CD1c-positive myeloid dendritic cell (primary cell): ENCODE measurements around the gene NTRK3.

Experiments
- DNase-seq: peaks from one replicate; pipeline ENCODE4 v3.0.0-alpha.2; 2016; ENCODE audit errors: extremely low spot score

NTRK3 gene

DNA sequence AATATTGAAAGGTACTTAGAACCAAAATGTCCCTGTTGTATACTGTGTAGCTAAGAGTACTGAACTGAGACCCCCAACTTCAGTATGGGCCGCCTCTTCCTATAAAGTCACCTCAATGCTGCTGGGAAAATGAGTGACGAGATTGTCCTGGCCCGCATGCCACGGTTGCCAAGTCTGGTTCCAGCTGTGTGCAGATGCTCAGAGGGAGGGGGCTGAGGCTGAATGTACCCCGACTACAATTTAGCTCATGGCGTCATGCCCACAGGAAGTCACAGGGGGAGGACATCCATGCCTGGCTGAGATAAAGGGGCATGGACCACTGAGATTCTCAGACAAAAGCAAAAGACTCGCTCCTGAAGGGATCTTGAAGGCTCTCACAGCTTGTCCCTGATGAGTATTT is 271.1 kb downstream of the NTRK3 start:
- no peak for DNase-seq

- no peak for DNase-seq
Measured at GRCh38 chr15:87981969-87982368, 274.6 kb downstream of the NTRK3 start.

GRCh38 chr15:87977907-87978306 is 278.6 kb downstream of the NTRK3 start:
- no peak for DNase-seq

GRCh38 chr15:87976552-87976951 is 280.0 kb downstream of the NTRK3 start:
- DNase-seq: no peak

GRCh38 chr15:87973501-87974215 is 282.9 kb downstream of the NTRK3 start:
- DNase-seq: no peak

- no peak for DNase-seq
Measured at GRCh38 chr15:87971076-87971475, 285.5 kb downstream of the NTRK3 start.

DNA sequence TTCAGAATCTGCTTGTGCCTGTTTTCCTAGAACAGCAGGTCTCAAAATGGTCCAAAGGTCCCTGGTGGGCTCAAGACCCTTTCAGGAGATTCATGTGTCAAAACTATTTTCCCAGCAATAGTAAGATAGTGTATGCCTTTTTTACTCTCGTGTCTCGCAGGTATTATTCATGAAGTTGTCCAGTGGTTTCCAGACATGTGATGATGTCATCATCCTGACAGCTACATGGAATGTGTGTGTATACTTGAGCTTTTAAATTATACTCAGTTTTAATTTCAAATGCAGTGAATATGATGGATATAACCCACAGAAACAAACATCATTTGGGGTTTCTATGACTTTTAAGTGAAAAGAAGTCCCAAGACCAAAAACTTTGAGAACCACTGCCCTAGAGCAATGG is 288.6 kb downstream of the NTRK3 start:
- no peak for DNase-seq

GRCh38 chr15:87965304-87965703 is 291.2 kb downstream of the NTRK3 start:
- DNase-seq: no peak

- DNase-seq: no peak
Measured at GRCh38 chr15:87962428-87962827, 294.1 kb downstream of the NTRK3 start.

- DNase-seq: no peak
Measured at GRCh38 chr15:87961851-87962420, 294.6 kb downstream of the NTRK3 start.

DNA sequence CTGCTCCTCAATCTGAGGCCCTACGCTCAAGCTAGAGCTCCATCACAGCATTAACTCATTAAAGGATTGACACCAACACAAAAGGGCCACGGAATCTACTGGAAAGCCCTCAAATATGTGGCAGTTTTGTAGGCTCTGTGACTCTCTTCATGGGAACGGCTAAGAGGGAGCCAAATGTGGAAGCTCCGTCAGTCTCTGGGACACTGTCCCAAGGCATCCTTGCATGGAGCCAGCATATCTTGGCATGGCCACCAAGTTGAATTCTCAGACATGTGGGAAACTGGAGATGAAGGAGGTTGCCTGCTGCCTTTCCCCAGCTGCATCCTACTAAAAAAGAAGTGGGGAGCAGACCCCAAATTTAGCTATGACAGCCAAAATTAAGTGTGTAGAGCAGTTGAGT is 296.9 kb downstream of the NTRK3 start:
- DNase-seq: no peak

DNA sequence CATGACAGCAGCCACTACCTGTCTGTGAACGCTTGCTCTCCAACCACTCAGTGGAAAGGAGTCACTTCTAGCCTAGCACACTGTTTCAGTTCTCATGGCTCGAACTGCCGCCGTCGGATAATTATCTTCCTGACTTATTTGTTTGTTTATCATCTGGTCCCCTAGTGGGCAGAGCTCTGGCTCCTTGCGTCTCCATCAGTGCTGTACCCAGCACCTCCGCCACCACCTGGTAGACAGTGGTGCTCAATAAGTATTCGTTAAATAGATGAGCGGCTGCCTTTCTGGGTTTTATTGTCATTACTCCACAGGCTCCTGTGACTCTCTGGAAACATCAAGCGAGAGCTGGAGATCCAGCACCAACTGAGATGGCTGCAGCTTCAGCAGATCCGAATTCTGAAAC is 297.5 kb downstream of the NTRK3 start:
- no peak for DNase-seq

DNA sequence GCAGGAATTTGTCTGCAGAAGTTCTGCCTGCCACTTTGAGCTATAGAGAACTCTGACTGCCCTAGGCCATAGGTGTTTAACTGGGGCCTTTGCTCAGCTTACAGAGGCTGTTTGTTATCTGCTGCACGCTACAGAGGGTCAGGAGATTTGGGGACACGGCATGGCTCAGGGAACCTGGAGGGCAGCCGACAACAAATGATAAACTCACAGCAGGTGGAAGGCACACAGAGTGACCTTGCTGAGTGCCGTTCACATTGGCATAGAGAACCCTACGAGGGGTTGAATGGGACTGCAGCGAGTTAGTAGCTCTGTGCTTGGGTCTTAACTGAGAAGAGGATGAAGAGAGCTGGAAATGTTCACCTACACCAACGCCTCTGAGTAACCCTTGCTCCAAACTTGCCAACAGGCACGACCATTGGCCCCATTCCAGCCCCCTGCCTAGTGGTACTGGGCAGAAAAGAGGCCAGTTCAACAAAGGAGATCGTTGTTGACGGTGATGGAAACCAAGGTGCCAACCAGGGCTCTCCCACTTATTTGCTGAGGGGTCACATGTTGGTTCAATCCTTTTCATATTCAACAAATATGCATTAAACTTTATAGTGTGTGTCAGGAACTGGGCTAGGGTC is 301.1 kb downstream of the NTRK3 start:
- DNase-seq: no peak

GRCh38 chr15:87954793-87955192 is 301.7 kb downstream of the NTRK3 start:
- DNase-seq: no peak

GRCh38 chr15:87952736-87953287 is 303.7 kb downstream of the NTRK3 start:
- DNase-seq: no peak

DNA sequence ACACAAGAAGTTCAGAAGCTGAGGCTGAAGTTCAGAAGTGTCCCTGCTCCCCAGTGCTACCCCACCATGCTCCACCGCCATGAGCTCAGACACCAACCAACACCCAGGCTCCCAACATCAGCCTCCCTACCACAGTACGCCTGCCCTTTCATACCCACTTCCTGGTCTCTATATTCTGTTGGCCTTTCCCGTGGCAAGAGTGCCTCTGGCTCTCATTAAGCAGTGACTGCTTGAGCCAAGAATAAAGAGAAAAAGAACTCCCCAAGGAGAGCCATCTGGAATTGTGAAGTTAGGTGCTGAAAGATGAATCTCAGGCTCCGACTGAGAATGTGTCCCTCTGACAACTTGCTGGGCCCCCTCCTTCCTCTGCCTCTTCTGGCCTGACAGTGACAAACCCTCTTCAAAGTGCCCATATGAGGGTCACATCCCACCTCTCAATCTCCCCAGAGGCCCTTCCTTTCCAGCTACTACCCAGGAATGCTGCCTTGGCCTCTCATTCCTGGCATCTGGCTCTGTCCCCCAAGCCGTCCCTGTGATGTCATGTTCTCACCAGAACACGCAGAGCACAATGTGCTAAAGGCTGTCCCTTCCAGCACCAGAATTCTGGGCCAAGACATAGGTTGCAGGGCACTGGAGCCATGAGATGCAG is 306.8 kb downstream of the NTRK3 start:
- DNase-seq: no peak

GRCh38 chr15:87949151-87949574 is 307.4 kb downstream of the NTRK3 start:
- no peak for DNase-seq

DNA sequence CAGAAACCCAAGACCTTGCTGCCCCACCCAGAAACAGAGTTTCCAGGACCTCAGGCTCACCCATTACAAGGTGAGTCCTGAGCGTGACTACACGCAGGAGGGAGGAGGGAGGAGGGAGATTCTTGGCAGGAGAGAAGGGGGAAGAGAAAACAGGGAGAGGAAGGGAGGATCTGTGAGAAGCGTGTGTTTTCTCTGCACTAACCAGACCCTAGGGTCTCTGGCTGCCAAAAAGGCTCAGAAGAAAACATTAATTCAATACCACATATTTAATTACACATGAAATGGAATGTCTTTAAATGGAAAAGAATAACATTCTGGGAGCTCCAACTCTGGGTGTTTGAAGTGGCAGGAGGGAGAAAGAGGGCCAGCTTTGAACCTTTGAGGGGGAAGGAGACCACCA is 309.0 kb downstream of the NTRK3 start:
- DNase-seq: no peak

GRCh38 chr15:87945246-87945645 is 311.3 kb downstream of the NTRK3 start:
- no peak for DNase-seq

- no peak for DNase-seq
Measured at GRCh38 chr15:87944691-87945090, 311.8 kb downstream of the NTRK3 start.

DNA sequence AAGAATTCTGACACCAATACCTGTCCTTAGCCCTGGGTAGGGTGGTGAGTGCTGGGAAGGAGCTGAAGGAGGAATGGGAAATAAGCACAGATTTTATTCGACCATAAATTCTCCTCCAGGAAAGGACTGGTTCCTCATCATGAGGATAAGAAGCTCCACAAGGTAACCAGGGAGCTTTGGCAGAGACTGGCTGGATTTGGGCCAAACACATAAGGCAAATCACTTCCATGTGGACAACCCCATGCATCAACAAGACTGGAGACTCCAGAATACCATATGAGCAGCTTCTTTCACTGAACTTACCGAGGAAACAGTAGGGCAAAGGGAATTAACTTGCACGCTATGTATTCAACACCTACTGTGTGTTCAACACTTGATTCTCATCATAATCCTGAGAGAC is 312.5 kb downstream of the NTRK3 start:
- DNase-seq: no peak

- no peak for DNase-seq
Measured at GRCh38 chr15:87943626-87944025, 312.9 kb downstream of the NTRK3 start.

GRCh38 chr15:87942316-87942715 is 314.2 kb downstream of the NTRK3 start:
- DNase-seq: no peak
